ENCODE results near the gene HAS3.
"Not testable (repeated sequence)": the region's sequence is repeated elsewhere in the genome, so short reads cannot be mapped to it uniquely, and the experiment has no call there.

The HAS3 gene

GRCh38 chr16:69145658-69146057 lies 40.2 kb downstream of the HAS3 start:
- DNase-seq: no peak

- not testable (repeated sequence) for DNase-seq
Measured at GRCh38 chr16:69149621-69150020, 44.2 kb downstream of the HAS3 start.

GRCh38 chr16:69150146-69150865 lies 44.9 kb downstream of the HAS3 start:
- DNase-seq: peak in 4 of 5 donors; percentile 15 to 61 (median 43)

- no peak for DNase-seq
Measured at GRCh38 chr16:69157196-69157595, 51.7 kb downstream of the HAS3 start.

DNA sequence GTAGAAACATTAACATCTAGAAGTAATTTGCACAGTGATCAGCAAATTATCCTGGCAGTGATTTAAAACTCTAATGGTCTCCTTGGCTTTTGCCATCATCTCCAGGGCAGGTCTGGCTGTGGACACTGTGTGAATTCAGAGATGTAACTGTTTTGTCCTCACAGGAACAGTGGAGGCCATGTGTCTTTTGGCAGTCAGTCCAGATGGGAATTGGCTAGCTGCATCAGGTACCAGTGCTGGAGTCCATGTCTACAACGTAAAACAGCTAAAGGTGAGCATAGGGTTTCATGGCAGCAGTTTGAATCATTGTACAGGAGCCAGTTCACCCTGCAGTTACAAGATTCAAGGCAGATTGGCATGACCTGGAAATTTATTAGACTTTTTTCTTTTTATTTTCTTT lies 54.7 kb downstream of the HAS3 start:
- DNase-seq: no peak

DNA sequence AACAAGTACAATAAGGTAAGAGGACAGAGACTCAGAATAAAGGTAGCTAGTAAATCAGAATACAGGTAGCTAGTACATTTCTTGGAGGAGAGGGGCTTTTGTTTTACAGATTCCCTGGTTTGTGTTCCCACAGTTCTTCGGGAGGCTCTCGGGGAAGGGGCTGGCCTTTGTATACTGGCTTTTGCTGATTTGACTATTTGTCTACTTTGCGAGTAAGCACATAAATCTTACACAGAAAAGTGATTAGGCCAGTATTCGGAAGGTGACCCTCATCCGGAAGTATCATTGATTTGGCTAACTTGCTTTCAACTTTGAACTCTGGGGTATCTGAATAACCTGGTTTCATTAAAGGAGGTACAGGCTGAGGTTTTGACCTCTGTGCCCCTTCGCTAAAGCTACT lies 60.1 kb downstream of the HAS3 start:
- no peak for DNase-seq

DNA sequence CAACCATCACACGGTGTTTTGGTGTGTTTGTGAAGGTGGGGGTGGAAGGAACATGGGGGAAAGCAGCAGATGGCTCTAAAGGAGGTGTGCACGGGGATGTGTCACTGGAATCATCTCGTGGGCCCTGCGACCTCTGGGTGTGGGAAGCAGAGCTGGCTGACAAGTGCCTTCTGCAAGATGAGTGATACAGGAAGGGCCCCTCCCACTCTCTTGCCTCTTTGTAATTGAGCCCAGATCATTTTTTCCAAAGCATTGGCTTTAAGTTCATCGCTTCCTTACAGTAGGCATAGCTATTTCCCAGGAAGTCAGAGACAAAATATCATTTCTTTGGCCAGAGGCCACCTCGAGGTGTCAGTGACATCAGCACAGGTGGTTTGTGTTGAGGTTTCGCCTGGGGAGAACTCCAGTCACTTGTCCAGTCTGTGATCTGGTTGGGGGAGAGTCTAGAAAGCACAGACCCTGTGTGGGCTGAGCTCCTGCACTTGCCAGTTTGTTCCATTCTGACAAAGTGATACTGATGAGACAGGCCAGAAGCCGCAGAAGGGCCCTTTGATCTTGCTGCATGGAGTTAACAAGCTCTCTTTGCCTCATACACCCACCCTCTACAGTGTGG lies 60.9 kb downstream of the HAS3 start:
- DNase-seq: peak in 2 of 5 donors; percentile 7 to 54

- no peak for DNase-seq
Measured at GRCh38 chr16:69166946-69167930, 61.8 kb downstream of the HAS3 start.

Data from T-helper 1 cell (primary cell).